ENCODE data around the gene CYTH3. TPM values are rescaled to one million over a fixed set of nuclear protein-coding genes. Genes with fewer than 3 reads are reported as not detected.

The CYTH3 gene
- total RNA-seq, 1 donor from 2014 or later: 25.5 TPM

DNA sequence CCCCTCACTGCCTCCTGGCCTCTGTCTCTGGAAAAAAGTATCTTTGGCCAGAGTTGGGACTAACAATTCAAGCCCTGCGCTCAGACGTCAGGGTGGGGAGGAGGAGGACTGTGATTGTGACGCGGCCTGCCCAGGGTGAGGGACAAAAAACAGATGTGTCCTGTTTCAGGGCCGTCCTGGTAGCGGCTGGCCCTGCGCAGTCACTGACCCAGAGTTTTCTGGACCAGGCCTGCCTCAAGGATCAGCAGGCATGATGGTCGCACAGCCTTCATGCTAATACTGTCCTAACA lies 110.1 kb downstream of the CYTH3 start:
- Histone ChIP-seq H3K4me3 (peak overlapping the region; percentile 7), H3K9me3 (replicated peaks) (no peaks in the 10 kb centered on the region), H3K4me1 (peaks cover 81% of the 10 kb centered on the region), H3K27me3 (ENCODE audit: low read depth) (no peaks in the 10 kb centered on the region), H3K27ac (replicated peaks) (peak overlapping the region; percentile 87), H3K36me3 (peaks cover 61% of the 10 kb centered on the region)
- DNase-seq: peak; percentile 74
- TF ChIP-seq, protein P1, sequence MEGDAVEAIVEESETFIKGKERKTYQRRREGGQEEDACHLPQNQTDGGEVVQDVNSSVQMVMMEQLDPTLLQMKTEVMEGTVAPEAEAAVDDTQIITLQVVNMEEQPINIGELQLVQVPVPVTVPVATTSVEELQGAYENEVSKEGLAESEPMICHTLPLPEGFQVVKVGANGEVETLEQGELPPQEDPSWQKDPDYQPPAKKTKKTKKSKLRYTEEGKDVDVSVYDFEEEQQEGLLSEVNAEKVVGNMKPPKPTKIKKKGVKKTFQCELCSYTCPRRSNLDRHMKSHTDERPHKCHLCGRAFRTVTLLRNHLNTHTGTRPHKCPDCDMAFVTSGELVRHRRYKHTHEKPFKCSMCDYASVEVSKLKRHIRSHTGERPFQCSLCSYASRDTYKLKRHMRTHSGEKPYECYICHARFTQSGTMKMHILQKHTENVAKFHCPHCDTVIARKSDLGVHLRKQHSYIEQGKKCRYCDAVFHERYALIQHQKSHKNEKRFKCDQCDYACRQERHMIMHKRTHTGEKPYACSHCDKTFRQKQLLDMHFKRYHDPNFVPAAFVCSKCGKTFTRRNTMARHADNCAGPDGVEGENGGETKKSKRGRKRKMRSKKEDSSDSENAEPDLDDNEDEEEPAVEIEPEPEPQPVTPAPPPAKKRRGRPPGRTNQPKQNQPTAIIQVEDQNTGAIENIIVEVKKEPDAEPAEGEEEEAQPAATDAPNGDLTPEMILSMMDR (IDR thresholded peaks at IDR 0.05; ENCODE audit: borderline replicate concordance): no peak
- intact Hi-C loops (cut with micrococcal nuclease): loop anchor here (5.0 kb wide), 1 partner anchor 160 kb away; no protein-coding TSS in a partner anchor

DNA sequence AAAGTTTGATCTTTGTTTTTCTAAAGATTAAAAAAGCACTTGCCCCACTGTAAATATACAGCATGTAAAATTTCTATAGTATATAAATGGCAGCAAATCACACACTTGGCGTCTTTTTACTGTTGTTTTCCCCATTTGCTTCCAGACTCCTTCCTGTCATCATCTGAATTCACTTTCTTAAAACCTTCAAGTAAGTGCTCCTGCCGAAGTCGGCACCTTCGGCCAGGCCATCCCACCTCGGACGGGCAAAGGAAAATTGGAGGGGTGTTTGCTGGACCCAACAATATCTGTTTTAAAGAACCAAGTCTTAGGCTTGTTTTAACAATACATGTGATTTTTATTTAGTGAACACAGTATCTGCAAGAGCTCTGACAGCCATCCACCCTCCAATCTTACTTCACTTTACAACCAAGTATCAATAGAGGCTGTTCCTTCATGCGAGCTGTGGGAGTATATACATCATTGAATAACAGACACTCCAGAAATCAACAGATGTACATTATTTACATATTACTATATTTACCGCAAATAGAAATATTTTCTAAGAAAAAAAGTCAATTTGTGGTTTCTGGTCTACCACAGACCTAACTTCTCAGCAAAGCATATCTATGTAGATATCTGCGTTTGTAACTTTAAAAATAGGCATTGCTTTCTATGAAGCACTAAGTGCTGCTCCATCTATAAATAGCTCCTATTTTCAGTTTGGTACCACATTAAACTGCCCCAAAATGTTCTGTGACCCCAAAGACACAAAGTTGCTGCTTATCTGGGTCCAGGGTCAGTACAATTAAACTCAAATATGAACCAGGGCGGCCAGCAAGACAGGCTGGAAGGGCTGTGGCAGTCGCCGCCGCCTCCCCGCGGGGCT lies 110.7 kb downstream of the CYTH3 start:
- Histone ChIP-seq H3K4me1 (peaks cover 75% of the 10 kb centered on the region), H3K27ac (replicated peaks) (peak overlapping the region; percentile 87), H3K36me3 (peaks cover 67% of the 10 kb centered on the region), H3K9me3 (replicated peaks) (no peaks in the 10 kb centered on the region), H3K27me3 (ENCODE audit: low read depth) (no peaks in the 10 kb centered on the region), H3K4me3 (no peak overlapping the region)
- intact Hi-C loops (cut with micrococcal nuclease): loop anchor here (5.0 kb wide), 1 partner anchor 161 kb away; no protein-coding TSS in a partner anchor
- DNase-seq: no peak
- TF ChIP-seq, protein P1 (IDR thresholded peaks at IDR 0.05; ENCODE audit: borderline replicate concordance): no peak

DNA sequence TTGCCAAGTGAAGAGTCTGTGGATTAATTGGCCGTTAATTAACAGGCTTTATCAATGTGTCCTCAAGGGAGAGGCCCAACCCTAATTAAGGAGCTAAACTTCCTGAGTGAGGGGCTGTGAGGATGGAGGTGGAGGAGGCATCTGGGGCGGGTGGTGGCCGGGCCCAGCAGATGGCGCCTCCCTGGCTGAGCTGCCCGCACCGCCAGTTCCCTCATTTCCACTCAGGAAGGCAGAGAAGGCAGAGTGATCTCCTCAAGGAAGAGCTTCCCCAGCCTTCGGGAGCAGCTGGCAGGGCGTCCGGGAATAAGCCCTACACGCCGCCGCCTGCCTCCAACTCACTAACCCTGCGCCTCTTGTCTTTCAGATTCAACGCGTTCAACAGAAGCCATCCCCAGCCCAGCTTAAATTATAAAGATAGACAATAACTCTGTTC lies 112.2 kb downstream of the CYTH3 start:
- peak overlapping the region; percentile 22 for H3K4me3 ChIP-seq
- TF ChIP-seq, protein P1 (IDR thresholded peaks at IDR 0.05; ENCODE audit: borderline replicate concordance): peak; percentile 84
- H3K9me3 ChIP-seq (replicated peaks): no peaks in the 10 kb centered on the region
- no peaks in the 10 kb centered on the region for H3K27me3 ChIP-seq (ENCODE audit: low read depth)
- H3K4me1 ChIP-seq: peaks cover 60% of the 10 kb centered on the region
- intact Hi-C loops (cut with micrococcal nuclease): loop anchor here (5.0 kb wide), 1 partner anchor 162 kb away; no protein-coding TSS in a partner anchor
- peak; percentile 69 for DNase-seq
- H3K36me3 ChIP-seq: peaks cover 68% of the 10 kb centered on the region
- peak overlapping the region; percentile 87 for H3K27ac ChIP-seq (replicated peaks)

DNA sequence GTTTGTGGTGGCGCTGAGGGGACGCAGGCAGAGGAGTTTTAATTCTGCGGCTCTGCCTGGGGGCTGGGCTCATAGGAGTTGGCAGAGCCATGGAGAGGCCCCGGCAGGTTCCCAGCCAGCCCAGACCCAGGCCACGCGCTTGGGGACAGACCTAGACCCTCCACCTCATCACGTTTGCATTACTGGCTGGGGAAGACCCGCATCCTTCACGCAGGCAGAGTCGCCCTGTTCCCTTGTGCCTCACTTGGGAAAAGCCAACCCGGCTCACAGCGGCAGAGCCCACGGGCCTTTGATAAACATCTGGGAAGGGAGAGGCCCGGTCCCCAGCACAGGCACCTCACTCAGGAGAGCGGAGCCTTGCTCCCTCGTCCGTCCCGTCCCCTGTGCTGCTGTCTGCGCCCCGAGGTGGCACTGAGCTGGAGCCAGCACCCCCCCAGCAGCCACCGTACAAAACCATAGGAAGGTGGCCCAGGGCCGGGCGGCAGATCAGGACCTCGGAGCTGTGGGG lies 112.8 kb downstream of the CYTH3 start:
- TF ChIP-seq, protein P1 (IDR thresholded peaks at IDR 0.05; ENCODE audit: borderline replicate concordance): no peak
- no peak for DNase-seq
- peaks cover 54% of the 10 kb centered on the region for H3K4me1 ChIP-seq
- H3K36me3 ChIP-seq: peaks cover 68% of the 10 kb centered on the region
- no peaks in the 10 kb centered on the region for H3K9me3 ChIP-seq (replicated peaks)
- H3K27me3 ChIP-seq (ENCODE audit: low read depth): no peaks in the 10 kb centered on the region
- H3K27ac ChIP-seq (replicated peaks): peak overlapping the region; percentile 87
- H3K4me3 ChIP-seq: no peak overlapping the region
- intact Hi-C loops (cut with micrococcal nuclease): loop anchor here (5.0 kb wide), 1 partner anchor 163 kb away; no protein-coding TSS in a partner anchor

DNA sequence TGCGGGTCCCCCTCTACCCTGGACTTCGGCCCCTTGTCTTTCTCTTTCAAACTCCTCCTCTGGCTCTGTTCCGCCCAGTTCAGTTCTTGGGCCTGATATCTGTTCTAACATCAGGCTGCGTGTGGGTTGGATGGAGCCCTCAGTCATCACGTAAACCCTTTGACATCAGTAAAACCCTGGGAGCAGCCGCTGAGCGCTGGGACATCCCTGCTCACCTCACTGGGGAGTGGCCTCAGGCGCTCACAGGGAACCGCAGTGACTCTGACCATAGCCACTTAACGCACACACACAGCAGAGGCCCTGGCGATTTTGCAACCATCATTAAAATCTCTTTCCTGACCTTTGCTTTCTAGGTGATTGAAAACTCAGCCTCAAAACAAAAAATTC lies 113.3 kb downstream of the CYTH3 start:
- intact Hi-C loops (cut with micrococcal nuclease): no loop called here
- no peak for DNase-seq
- H3K4me1 ChIP-seq: peaks cover 49% of the 10 kb centered on the region
- H3K4me3 ChIP-seq: no peak overlapping the region
- no peaks in the 10 kb centered on the region for H3K9me3 ChIP-seq (replicated peaks)
- peaks cover 71% of the 10 kb centered on the region for H3K36me3 ChIP-seq
- H3K27me3 ChIP-seq (ENCODE audit: low read depth): no peaks in the 10 kb centered on the region
- H3K27ac ChIP-seq (replicated peaks): no peak overlapping the region
- TF ChIP-seq, protein P1 (IDR thresholded peaks at IDR 0.05; ENCODE audit: borderline replicate concordance): no peak

All from left ventricle myocardium inferior (tissue), 1 donor.